HG02973 (cell line): Measurements from ENCODE around the gene DLG2.
A peak's percentile ranks its signal among the peaks of the same experiment; 100 is the strongest.
"Not testable (repeated sequence)": the region's sequence is repeated elsewhere in the genome, so short reads cannot be mapped to it uniquely, and the experiment has no call there.

Source experiments
- ATAC-seq: cut with Tn5 transposase; IDR thresholded peaks from one replicate; pipeline ENCODE4 v1.9.1; 2021; ENCODE audit warnings: moderate library complexity; ENCODE audit not compliant: unreplicated experiment

DLG2 gene

GRCh38 chr11:85349539-85349938 is 277.6 kb downstream of the DLG2 start:
- ATAC-seq: not testable (repeated sequence)

GRCh38 chr11:85348945-85349344 is 278.2 kb downstream of the DLG2 start:
- no peak for ATAC-seq

GRCh38 chr11:85347291-85347690 is 279.9 kb downstream of the DLG2 start:
- no peak for ATAC-seq

- no peak for ATAC-seq
Observed at GRCh38 chr11:85346484-85346883, 280.7 kb downstream of the DLG2 start.

GRCh38 chr11:85340846-85341245 is 286.3 kb downstream of the DLG2 start:
- ATAC-seq: not testable (repeated sequence)

- ATAC-seq: no peak
Observed at GRCh38 chr11:85318573-85318972, 308.6 kb downstream of the DLG2 start.

- peak; percentile 99 for ATAC-seq
Observed at GRCh38 chr11:85316967-85317366, 310.2 kb downstream of the DLG2 start.

GRCh38 chr11:85313741-85314140 is 313.4 kb downstream of the DLG2 start:
- ATAC-seq: no peak

GRCh38 chr11:85310479-85310878 is 316.7 kb downstream of the DLG2 start:
- no peak for ATAC-seq

- ATAC-seq: no peak
Observed at GRCh38 chr11:85307366-85307765, 319.8 kb downstream of the DLG2 start.

GRCh38 chr11:85301895-85302678 is 325.1 kb downstream of the DLG2 start:
- ATAC-seq: no peak

- no peak for ATAC-seq
Observed at GRCh38 chr11:85299258-85299942, 327.7 kb downstream of the DLG2 start.

- ATAC-seq: no peak
Observed at GRCh38 chr11:85295694-85296271, 331.4 kb downstream of the DLG2 start.

GRCh38 chr11:85281550-85281949 is 345.6 kb downstream of the DLG2 start:
- ATAC-seq: no peak

- no peak for ATAC-seq
Observed at GRCh38 chr11:85279267-85279666, 347.9 kb downstream of the DLG2 start.

- no peak for ATAC-seq
Observed at GRCh38 chr11:85277693-85278092, 349.5 kb downstream of the DLG2 start.

- ATAC-seq: no peak
Observed at GRCh38 chr11:85276332-85276731, 350.8 kb downstream of the DLG2 start.

- not testable (repeated sequence) for ATAC-seq
Observed at GRCh38 chr11:85270315-85270714, 356.8 kb downstream of the DLG2 start.

GRCh38 chr11:85269109-85269508 is 358.0 kb downstream of the DLG2 start:
- no peak for ATAC-seq

- no peak for ATAC-seq
Observed at GRCh38 chr11:85266646-85267045, 360.5 kb downstream of the DLG2 start.

GRCh38 chr11:85263328-85263727 is 363.8 kb downstream of the DLG2 start:
- ATAC-seq: no peak

GRCh38 chr11:85257837-85258236 is 369.3 kb downstream of the DLG2 start:
- ATAC-seq: no peak
